Upper lobe of left lung (tissue), 6 donors: ENCODE measurements around the gene NXPH3. TPM values are rescaled to one million over a fixed set of nuclear protein-coding genes. Genes with fewer than 3 reads are reported as not detected.

Experiments
- ATAC-seq, 2 donors: fragments of 200-7000 bp; cut with Tn5 transposase; one replicate each; pipeline ENCODE4 v1.9.1; 2022; ENCODE audit warnings: mild to moderate bottlenecking in 2 of 2, moderate library complexity in 2 of 2; ENCODE audit not compliant: low FRiP score in 2 of 2
- DNase-seq, 2 donors: peaks; one replicate each; pipeline ENCODE4 v3.0.0-alpha.2; 2019 to 2020
- H3K27ac ChIP-seq, 4 donors: fragments of 200-600 bp; sonication (generic); one replicate each; pipeline ENCODE4 v1.5.1; 2016 to 2019
- H3K27me3 ChIP-seq, 4 donors: fragments of 200-600 bp; sonication (generic); one replicate each; pipeline ENCODE4 v1.5.1; 2017 to 2019
- H3K36me3 ChIP-seq, 4 donors: fragments of 200-600 bp; sonication (generic); one replicate each; pipeline ENCODE4 v1.5.1; 2016 to 2019
- H3K4me1 ChIP-seq, 4 donors: fragments of 200-600 bp; sonication (generic); one replicate each; pipeline ENCODE4 v1.5.1; 2018 to 2019
- H3K4me3 ChIP-seq, 4 donors: fragments of 200-600 bp; sonication (generic); one replicate each; pipeline ENCODE4 v1.5.1; 2017 to 2019; ENCODE audit warnings: mild to moderate bottlenecking in 2 of 4, moderate library complexity in 1 of 4
- H3K9me3 ChIP-seq, 4 donors: fragments of 200-600 bp; sonication (generic); one replicate each; pipeline ENCODE4 v1.5.1; 2018 to 2019
- CTCF ChIP-seq, 6 experiments: fragments of 450-650 bp in 4 of 6; fragments of 200-600 bp in 2 of 6; sonication (generic) in 2 of 6; IDR thresholded peaks; one replicate each; pipeline ENCODE4 v1.5.1; 2016 to 2019; ENCODE audit warnings: antibody characterized with exemption in 6 of 6
- EP300 ChIP-seq, 4 donors: sonication (generic); formaldehyde crosslinking; IDR thresholded peaks; one replicate each; pipeline ENCODE4 v1.5.1; 2017; ENCODE audit warnings: antibody characterized with exemption in 4 of 4, control low read depth in 2 of 4
- POLR2A ChIP-seq, 4 donors: fragments of 450-650 bp; IDR thresholded peaks; one replicate each; pipeline ENCODE4 v1.5.1; 2016 to 2017; ENCODE audit warnings: antibody characterized with exemption in 4 of 4, mild to moderate bottlenecking in 2 of 4
- POLR2AphosphoS5 ChIP-seq, 2 donors: sonication (generic); formaldehyde crosslinking; IDR thresholded peaks; one replicate each; pipeline ENCODE4 v1.5.1; 2017; ENCODE audit warnings: antibody characterized with exemption in 2 of 2
- WGBS, 2 donors: methylation state at CpG; one replicate each; pipeline ENCODE4 v1.1.5; 2017 to 2018; 5-methylcytosine and 5-hydroxymethylcytosine counted together
- total RNA-seq, 6 donors: library from RNA; depleted of rRNA in 4 of 6; stranded (reverse); fragments of >200 nt in 4 of 6; gene quantifications; one replicate each; pipeline versions ENCODE4 v1.1.0 to v1.2.1, GENCODE V29; 2016 to 2021
- donor health status: DM: no; HTN: no; CAD: no; lungs with moderate emphysema.
- donor health status: DM: no; HTN: yes; CAD: no; lungs with severe emphysema.

Gene NXPH3
- total RNA-seq, 6 donors from 2014 or later, result 1.2 to 6.6 (median 4.6) TPM

- Histone ChIP-seq H3K27ac (no peak overlapping the region), H3K4me1 (peaks cover 0 to 12% (median 4%) of the 10 kb centered on the region in 4 donors), H3K9me3 (no peaks in the 10 kb centered on the region), H3K4me3 (no peak overlapping the region), H3K27me3 (no peaks in the 10 kb centered on the region), H3K36me3 (no peaks in the 10 kb centered on the region)
- WGBS, 2 donors, result 15 to 36% methylated on average over 6 to 21 of the region's 30 CpGs
- TF ChIP-seq CTCF (IDR thresholded peaks at IDR 0.05) (peak; percentile 94 to 97 (median 96)), POLR2A (IDR thresholded peaks at IDR 0.05) (no peak)
- ATAC-seq (peak; percentile 87 to 92), DNase-seq (peak; percentile 72 to 96)
Measured at GRCh38 chr17:49556223-49556943, 19.3 kb upstream of the NXPH3 start.

GRCh38 chr17:49557312-49558024 lies 18.2 kb upstream of the NXPH3 start:
- no peak overlapping the region for H3K27ac ChIP-seq
- no peaks in the 10 kb centered on the region for H3K9me3 ChIP-seq
- ATAC-seq, result peak; percentile 47 to 66
- DNase-seq, result no peak
- TF ChIP-seq EP300 (IDR thresholded peaks at IDR 0.05) (no peak), CTCF (IDR thresholded peaks at IDR 0.05) (peak; percentile 26 to 55 (median 36))
- WGBS, 2 donors, result 14% methylated on average over 8 to 9 of the region's 9 CpGs
- H3K27me3 ChIP-seq, result no peaks in the 10 kb centered on the region
- no peak overlapping the region for H3K4me3 ChIP-seq
- peaks cover 0 to 12% (median 4%) of the 10 kb centered on the region in 4 donors for H3K4me1 ChIP-seq
- H3K36me3 ChIP-seq, result no peaks in the 10 kb centered on the region

GRCh38 chr17:49564638-49565037 lies 11.0 kb upstream of the NXPH3 start:
- no peak for ATAC-seq

GRCh38 chr17:49565948-49566491 lies 9.7 kb upstream of the NXPH3 start:
- Histone ChIP-seq H3K27ac (peak overlapping the region in 3 of 4 donors; percentile 45 to 82 (median 58)), H3K4me1 (peaks cover 17 to 43% (median 30%) of the 10 kb centered on the region in 4 donors), H3K36me3 (no peaks in the 10 kb centered on the region), H3K4me3 (no peak overlapping the region), H3K9me3 (no peaks in the 10 kb centered on the region), H3K27me3 (no peaks in the 10 kb centered on the region)
- ATAC-seq (peak; percentile 39 to 75), DNase-seq (peak in 1 of 2 donors; percentile 92)
- WGBS, 2 donors, result 14 to 18% methylated on average over 14 of the region's 14 CpGs
- TF ChIP-seq POLR2AphosphoS5 (IDR thresholded peaks at IDR 0.05), result peak; percentile 26 to 73
- peak in 2 of 4 donors; percentile 3 to 51 for TF ChIP-seq POLR2A (IDR thresholded peaks at IDR 0.05)
- TF ChIP-seq CTCF (IDR thresholded peaks at IDR 0.05), result no peak
- peak in 1 of 4 donors; percentile 66 for TF ChIP-seq EP300 (IDR thresholded peaks at IDR 0.05)

More at GRCh38 chr17:49564638-49565037, 11.0 kb upstream of the NXPH3 start:
- Histone ChIP-seq H3K9me3 (no peaks in the 10 kb centered on the region), H3K4me3 (no peak overlapping the region), H3K4me1 (peaks cover 9 to 36% (median 24%) of the 10 kb centered on the region in 4 donors), H3K27ac (no peak overlapping the region), H3K27me3 (no peaks in the 10 kb centered on the region), H3K36me3 (no peaks in the 10 kb centered on the region)
- no peak for TF ChIP-seq CTCF (IDR thresholded peaks at IDR 0.05)
- no peak for TF ChIP-seq POLR2A (IDR thresholded peaks at IDR 0.05)
- TF ChIP-seq EP300 (IDR thresholded peaks at IDR 0.05), result no peak
- no peak for TF ChIP-seq POLR2AphosphoS5 (IDR thresholded peaks at IDR 0.05)
- WGBS, 2 donors, result 82 to 91% methylated on average over 4 of the region's 4 CpGs
- DNase-seq, result no peak
